IPS-18a (cell line): ENCODE data around the gene FRMPD4.

Experiments
- H3K27ac ChIP-seq: one replicate; pipeline ENCODE4 v1.5.1; 2013; ENCODE audit warnings: low read length
- H3K27me3 ChIP-seq: one replicate; pipeline ENCODE4 v1.6.1; 2013; ENCODE audit warnings: mild to moderate bottlenecking, low read length; ENCODE audit not compliant: control insufficient read depth, insufficient read depth
- H3K36me3 ChIP-seq: one replicate; pipeline ENCODE4 v1.6.1; 2013; ENCODE audit warnings: low read depth, low read length; ENCODE audit not compliant: control insufficient read depth
- H3K4me1 ChIP-seq: one replicate; pipeline ENCODE4 v1.6.1; 2013; ENCODE audit warnings: low read depth, low read length; ENCODE audit not compliant: control insufficient read depth
- H3K4me3 ChIP-seq: one replicate; pipeline ENCODE4 v1.5.1; 2013; ENCODE audit warnings: low read length
- H3K9ac ChIP-seq: one replicate; pipeline ENCODE4 v1.6.1; 2013; ENCODE audit warnings: mild to moderate bottlenecking, low read length, moderate library complexity
- H3K9me3 ChIP-seq: one replicate; pipeline ENCODE4 v1.6.1; 2013; ENCODE audit warnings: low read depth, low read length; ENCODE audit not compliant: control insufficient read depth

FRMPD4 gene

DNA sequence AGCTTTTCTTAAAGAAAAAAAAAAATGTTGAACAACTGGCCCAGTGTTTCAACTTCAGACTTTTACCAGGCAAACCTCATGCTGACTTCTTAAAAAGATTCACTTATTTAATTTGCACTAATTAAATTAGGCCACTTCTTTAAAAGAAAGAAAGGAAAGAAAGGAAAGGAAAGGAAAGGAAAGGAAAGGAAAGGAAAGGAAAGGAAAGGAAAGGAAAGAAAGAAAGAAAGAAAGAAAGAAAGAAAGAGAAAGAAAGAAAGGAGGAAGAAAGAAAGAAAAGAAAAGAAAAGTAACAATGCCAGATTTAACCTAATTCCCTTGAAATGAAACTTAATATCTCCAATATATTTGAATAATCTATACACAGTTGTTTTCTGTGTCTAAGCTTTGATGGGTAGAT, 581.6 kb downstream of the FRMPD4 start:
- Histone ChIP-seq H3K36me3 (no peaks in the 10 kb centered on the region), H3K9me3 (no peaks in the 10 kb centered on the region), H3K4me1 (no peaks in the 10 kb centered on the region), H3K27me3 (no peaks in the 10 kb centered on the region), H3K4me3 (no peak overlapping the region), H3K9ac (no peak overlapping the region), H3K27ac (no peak overlapping the region)

DNA sequence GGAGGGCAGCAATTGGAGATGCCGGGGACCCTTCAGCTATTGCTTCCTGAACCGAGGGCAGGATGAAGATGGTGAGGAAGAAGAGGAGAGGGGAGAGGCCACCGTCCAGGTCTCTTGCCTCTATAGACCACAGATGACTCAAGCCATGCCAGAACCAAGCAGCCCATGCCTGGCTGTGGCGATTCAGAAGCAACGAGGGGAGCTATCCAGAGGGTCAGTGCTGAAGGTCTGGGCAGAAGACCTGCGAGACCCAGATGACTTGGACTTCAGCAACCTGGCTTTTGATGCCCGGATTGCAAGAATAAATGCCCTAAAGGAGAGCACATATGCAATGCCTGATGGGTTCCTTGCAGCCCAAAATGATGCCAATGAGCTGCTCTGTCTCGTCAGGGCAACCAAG, 582.8 kb downstream of the FRMPD4 start:
- no peak overlapping the region for H3K9ac ChIP-seq
- no peaks in the 10 kb centered on the region for H3K4me1 ChIP-seq
- no peak overlapping the region for H3K27ac ChIP-seq
- H3K9me3 ChIP-seq = no peaks in the 10 kb centered on the region
- no peaks in the 10 kb centered on the region for H3K36me3 ChIP-seq
- no peaks in the 10 kb centered on the region for H3K27me3 ChIP-seq
- no peak overlapping the region for H3K4me3 ChIP-seq

DNA sequence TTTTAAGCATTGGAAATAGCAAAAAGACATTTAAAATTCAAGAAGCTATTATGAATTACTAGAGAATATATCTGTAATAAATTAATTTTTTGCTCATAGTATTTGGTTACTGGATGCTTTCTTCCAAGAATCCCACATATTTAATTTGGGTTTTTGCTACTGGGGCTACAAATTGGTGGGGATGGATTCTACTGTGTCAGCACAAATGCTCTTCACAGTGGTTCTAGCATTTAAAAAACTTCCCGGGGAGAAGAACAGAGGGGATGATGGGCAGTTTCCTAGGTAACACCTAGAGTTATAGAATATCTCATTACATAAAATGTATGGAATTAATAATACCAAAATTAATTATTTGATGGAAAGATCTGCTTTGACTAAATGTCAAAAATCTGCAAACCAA, 584.0 kb downstream of the FRMPD4 start:
- Histone ChIP-seq H3K9ac (no peak overlapping the region), H3K4me3 (no peak overlapping the region), H3K4me1 (no peaks in the 10 kb centered on the region), H3K27me3 (no peaks in the 10 kb centered on the region), H3K27ac (no peak overlapping the region), H3K9me3 (no peaks in the 10 kb centered on the region), H3K36me3 (no peaks in the 10 kb centered on the region)

DNA sequence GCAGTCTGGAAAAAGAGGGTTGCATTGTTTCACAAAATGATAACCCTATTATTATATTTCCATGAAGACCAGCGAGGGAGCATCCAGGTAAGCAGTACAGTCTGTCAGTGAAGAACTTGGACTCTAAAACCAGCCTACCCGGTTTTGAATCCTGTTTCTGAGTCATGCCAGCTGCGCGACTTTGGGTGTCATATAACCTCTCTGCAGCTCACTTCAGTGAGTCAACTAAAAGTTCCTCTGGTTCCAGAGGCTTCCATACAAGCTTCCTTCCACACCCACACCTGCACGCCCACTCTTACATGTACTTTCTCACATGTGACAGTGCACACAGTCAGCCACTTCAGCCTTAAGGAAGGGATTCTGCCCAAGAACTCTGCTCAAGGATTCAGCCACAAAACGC, 603.1 kb downstream of the FRMPD4 start:
- Histone ChIP-seq H3K9ac (no peak overlapping the region), H3K4me1 (peaks cover 4% of the 10 kb centered on the region), H3K9me3 (no peaks in the 10 kb centered on the region), H3K36me3 (no peaks in the 10 kb centered on the region), H3K27me3 (no peaks in the 10 kb centered on the region), H3K4me3 (no peak overlapping the region), H3K27ac (no peak overlapping the region)

DNA sequence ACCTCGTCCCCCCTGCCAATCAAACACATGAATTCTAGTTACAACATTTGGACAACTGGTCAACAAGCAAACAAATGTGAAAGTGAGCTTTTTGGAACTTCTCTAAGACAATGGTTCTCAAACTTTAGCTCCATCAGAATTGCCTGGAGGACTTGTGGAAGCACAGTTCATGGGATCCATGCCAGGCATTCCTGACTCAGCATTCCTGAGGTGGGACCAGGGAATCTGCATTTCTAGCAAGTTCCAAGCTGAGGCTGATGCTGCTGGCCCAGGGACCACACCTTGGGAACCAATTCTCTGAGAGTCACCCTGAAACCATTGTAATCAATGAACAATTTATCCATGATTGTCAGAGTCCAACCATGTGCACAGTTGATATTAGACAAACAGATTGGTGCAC, 609.2 kb downstream of the FRMPD4 start:
- no peak overlapping the region for H3K9ac ChIP-seq
- H3K4me1 ChIP-seq = peaks cover 4% of the 10 kb centered on the region
- H3K27me3 ChIP-seq = no peaks in the 10 kb centered on the region

DNA sequence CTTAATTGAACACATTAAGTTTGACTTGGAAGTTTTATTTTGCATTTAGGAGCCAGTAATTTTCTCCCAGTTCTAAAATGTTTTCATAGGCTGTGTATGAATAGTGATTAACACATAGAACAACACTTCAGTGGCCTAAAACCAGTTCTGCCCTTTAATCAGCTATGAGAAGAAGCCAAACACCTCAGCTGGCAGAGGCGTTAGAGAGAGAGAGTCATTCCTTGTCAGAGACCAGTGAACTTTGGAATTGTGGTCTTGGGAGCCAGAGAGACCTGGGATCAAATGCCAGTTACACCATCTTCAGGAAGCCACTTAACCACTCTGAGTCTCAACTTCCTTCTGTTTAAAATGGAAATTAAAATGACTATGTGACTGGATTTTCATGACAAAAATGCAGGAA, 613.6 kb downstream of the FRMPD4 start:
- H3K36me3 ChIP-seq = no peaks in the 10 kb centered on the region

More for the DNA sequence above, 609.2 kb downstream of the FRMPD4 start:
- Histone ChIP-seq H3K36me3 (no peaks in the 10 kb centered on the region), H3K4me3 (no peak overlapping the region), H3K9me3 (no peaks in the 10 kb centered on the region), H3K27ac (no peak overlapping the region)

DNA sequence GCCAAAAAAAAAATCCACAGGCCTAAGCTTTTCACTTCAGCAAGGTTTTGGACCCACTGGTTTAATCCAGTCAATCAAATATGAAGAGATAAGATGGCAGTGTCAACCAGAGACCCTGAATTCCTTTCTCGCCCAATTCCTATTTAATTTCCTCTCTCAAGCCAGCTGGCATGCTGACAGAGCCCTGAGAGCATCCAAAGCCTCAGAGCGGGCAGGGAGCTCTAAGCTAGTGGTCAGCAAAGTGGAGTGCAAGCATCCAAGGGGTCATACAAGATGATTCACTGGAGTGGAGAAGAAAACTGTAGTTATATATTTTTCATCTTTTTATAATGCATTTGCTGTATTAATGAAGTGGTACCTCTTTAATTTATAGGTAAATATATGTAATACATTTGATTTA, 615.1 kb downstream of the FRMPD4 start:
- Histone ChIP-seq H3K27ac (no peak overlapping the region), H3K4me1 (no peaks in the 10 kb centered on the region), H3K9me3 (no peaks in the 10 kb centered on the region), H3K36me3 (no peaks in the 10 kb centered on the region), H3K9ac (no peak overlapping the region), H3K4me3 (no peak overlapping the region), H3K27me3 (no peaks in the 10 kb centered on the region)

More for the DNA sequence above, 613.6 kb downstream of the FRMPD4 start:
- no peaks in the 10 kb centered on the region for H3K4me1 ChIP-seq
- H3K9ac ChIP-seq = no peak overlapping the region
- no peak overlapping the region for H3K27ac ChIP-seq
- no peaks in the 10 kb centered on the region for H3K27me3 ChIP-seq
- H3K4me3 ChIP-seq = no peak overlapping the region
- H3K9me3 ChIP-seq = no peaks in the 10 kb centered on the region

DNA sequence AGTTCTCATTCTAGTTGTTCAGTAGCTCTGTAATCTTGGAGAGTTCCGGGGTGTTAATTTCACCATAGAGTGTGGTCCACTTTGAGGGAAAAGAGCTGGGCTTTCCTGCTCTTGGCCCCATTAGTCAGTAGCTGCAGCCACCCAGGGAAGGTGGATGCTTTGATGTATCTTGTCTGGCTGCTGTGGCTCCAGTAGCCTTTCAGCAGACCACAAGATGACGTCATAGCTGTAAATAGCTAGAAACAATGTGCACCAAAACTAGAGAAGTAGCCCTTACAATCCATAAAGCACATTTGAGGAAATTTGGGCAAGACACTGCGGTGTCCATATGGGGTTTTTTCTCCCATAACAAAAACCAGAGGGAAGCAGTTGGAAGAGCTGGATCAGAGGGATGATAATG, 620.0 kb downstream of the FRMPD4 start:
- Histone ChIP-seq H3K4me3 (no peak overlapping the region), H3K27me3 (no peaks in the 10 kb centered on the region), H3K9ac (no peak overlapping the region), H3K4me1 (no peaks in the 10 kb centered on the region), H3K36me3 (no peaks in the 10 kb centered on the region), H3K9me3 (no peaks in the 10 kb centered on the region), H3K27ac (no peak overlapping the region)

DNA sequence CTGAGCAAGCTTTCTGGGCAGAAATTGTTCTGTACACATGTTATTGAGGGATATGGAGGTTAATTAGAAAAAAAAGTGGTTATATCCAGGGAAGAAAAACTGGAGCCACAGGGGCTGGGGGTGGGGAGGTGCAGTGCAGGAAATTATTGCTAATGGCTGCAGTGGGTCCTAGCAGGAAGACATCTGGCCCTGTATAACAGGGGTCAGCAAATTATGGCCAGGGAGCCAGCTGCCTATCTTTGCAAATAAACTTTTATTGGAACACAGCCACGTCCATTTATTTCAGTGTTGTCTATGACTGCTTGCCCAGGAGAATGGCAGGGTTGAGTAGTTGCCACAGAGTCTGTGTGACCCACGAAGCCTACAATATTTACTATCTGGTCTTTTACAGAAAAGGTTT, 629.6 kb downstream of the FRMPD4 start:
- Histone ChIP-seq H3K27me3 (peaks cover 9% of the 10 kb centered on the region), H3K9ac (no peak overlapping the region), H3K9me3 (no peaks in the 10 kb centered on the region), H3K36me3 (no peaks in the 10 kb centered on the region), H3K4me3 (no peak overlapping the region), H3K4me1 (peaks cover 5% of the 10 kb centered on the region), H3K27ac (no peak overlapping the region)

DNA sequence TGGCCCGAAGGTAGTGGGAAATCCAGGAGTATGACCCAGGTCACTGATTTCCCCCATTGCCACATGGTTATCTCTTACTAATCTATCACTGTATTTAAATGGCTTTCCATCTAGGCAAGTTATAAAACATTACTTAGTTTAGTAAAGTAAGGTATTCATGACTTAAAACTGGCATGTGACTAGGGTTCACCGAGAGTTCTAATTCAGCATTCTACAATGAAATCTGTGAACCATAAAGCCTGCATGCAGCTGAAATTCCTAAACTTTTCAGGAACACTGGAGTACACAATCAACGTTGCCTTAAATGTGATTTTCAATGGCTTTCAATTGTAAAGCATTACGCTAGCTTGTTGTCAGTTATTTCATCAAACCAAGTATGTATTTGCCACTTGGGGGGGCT, 630.2 kb downstream of the FRMPD4 start:
- no peaks in the 10 kb centered on the region for H3K36me3 ChIP-seq
- no peak overlapping the region for H3K27ac ChIP-seq
- H3K9me3 ChIP-seq = no peaks in the 10 kb centered on the region
- H3K4me1 ChIP-seq = peaks cover 5% of the 10 kb centered on the region
- H3K4me3 ChIP-seq = no peak overlapping the region
- H3K27me3 ChIP-seq = peaks cover 9% of the 10 kb centered on the region
- H3K9ac ChIP-seq = no peak overlapping the region

DNA sequence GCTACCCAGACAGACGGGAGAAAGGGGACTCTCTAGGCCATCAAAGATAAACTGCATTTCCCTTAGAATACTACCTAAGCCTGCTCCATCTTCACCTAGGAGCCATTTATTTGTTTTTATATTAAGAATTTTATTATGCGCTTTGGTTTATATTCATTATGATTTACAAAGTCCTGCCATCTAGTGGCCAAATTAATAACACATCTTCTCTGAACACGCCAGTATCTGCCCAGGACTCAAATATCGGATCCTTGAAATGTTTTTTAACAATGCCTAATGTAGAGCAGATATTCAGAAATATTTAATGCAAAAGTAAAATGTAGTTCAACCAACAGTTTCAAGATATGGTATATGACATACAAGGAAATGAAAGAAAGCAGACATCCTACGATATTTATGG, 632.2 kb downstream of the FRMPD4 start:
- Histone ChIP-seq H3K9me3 (no peaks in the 10 kb centered on the region), H3K4me3 (no peak overlapping the region), H3K9ac (no peak overlapping the region), H3K27me3 (peaks cover 9% of the 10 kb centered on the region), H3K4me1 (peaks cover 5% of the 10 kb centered on the region), H3K27ac (no peak overlapping the region), H3K36me3 (no peaks in the 10 kb centered on the region)

DNA sequence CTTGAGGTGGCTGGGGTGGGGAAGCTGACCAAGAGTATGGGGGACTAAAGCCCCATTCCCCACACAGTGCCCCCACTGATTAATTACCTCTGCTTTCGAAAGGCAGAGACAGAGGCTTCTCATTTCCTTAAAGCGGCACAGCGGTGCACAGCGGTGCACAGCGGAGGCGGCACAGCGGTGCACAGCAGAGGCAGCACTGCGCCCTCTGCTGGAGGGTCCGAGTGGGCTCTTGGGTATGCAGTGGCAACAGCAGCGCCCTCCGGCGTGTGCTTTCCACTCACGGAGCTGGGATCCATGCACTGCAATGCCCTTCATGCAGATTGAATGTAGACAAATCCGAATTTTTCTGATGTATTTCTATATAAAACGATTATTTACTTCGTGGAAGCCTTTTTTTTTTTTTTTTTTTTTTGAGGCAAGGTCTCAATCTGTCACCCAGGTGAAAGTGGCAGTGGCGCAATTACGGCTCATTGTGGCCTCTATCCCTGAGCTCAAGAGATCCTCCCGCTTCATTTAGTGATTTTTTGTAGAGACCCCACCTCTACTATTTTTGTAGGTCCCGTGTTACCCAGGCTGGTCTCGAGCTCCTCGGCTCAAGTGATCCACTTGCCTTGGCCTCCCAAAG, 633.3 kb downstream of the FRMPD4 start:
- peaks cover 9% of the 10 kb centered on the region for H3K27me3 ChIP-seq
- H3K9me3 ChIP-seq = no peaks in the 10 kb centered on the region
- H3K27ac ChIP-seq = no peak overlapping the region
- no peaks in the 10 kb centered on the region for H3K36me3 ChIP-seq
- no peak overlapping the region for H3K4me3 ChIP-seq
- H3K4me1 ChIP-seq = peaks cover 5% of the 10 kb centered on the region
- H3K9ac ChIP-seq = no peak overlapping the region
